D341Med (cell line): ENCODE results near the gene ERC1.
A peak's percentile ranks its signal among the peaks of the same experiment; 100 is the strongest.
"Not testable (repeated sequence)": the region's sequence is repeated elsewhere in the genome, so short reads cannot be mapped to it uniquely, and the experiment has no call there.

ENCODE experiments used
- DNase-seq: peaks from one replicate; pipeline ENCODE4 v3.0.0; 2012; ENCODE audit warnings: low spot score

Gene ERC1

GRCh38 chr12:1030779-1031178 is 39.8 kb downstream of the ERC1 start:
- no peak for DNase-seq

- no peak for DNase-seq
Observed at GRCh38 chr12:1034243-1034642, 43.2 kb downstream of the ERC1 start.

- peak; percentile 52 for DNase-seq
Observed at GRCh38 chr12:1034751-1035457, 43.9 kb downstream of the ERC1 start.

DNA sequence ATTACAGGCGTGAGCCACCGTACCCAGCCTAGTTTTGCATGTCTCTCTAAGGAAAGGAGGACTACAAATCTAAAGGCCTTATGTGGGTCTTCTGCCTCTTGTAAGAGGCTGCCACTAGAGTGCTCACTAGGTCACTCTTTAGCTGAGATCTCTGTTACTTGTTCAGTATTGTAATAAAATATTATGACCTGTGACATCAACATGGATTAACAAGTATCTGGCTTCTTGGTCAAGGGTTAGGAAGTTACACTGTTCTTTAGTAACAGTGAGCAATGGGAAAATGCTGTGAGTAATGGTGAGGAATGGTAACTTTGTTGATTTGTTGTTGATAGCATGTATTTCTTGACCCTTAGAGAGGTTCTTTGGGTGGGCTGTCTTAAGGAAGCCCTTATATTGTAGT is 50.5 kb downstream of the ERC1 start:
- DNase-seq, result no peak

- DNase-seq, result no peak
Observed at GRCh38 chr12:1044199-1044598, 53.2 kb downstream of the ERC1 start.

GRCh38 chr12:1044696-1045095 is 53.7 kb downstream of the ERC1 start:
- DNase-seq, result no peak

- no peak for DNase-seq
Observed at GRCh38 chr12:1046727-1047126, 55.7 kb downstream of the ERC1 start.

GRCh38 chr12:1047898-1048660 is 57.1 kb downstream of the ERC1 start:
- peak; percentile 76 for DNase-seq

DNA sequence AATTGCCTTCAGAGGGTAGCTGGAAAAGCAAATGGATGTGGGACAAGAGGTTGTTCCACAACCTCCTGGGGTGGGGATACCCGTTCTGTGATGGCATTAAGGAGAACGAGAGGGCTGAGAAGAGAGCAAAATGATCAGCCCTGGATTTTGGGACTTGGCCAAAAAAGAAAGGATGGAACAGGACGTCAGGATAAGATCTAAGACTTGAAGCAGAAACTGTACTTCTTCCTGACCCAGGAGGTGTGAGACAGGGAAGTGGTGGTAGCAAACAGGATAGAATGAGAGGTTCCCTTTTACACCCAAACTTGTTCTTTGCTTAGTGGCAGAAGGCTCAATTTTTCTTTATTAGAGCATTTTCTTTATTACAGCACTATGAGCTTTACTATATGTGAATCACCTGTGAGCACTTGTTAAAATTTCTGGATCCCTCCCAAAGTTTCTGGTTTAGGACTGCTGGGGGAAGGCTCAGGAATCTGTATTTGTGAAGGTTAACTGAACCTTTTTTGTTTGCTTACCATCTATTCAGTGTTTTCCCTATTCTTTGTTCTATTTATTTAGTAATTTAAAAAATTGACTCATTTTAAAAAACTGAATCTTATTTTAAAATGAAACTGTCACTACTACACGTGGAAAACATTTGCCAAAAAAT is 59.2 kb downstream of the ERC1 start:
- DNase-seq, result no peak

DNA sequence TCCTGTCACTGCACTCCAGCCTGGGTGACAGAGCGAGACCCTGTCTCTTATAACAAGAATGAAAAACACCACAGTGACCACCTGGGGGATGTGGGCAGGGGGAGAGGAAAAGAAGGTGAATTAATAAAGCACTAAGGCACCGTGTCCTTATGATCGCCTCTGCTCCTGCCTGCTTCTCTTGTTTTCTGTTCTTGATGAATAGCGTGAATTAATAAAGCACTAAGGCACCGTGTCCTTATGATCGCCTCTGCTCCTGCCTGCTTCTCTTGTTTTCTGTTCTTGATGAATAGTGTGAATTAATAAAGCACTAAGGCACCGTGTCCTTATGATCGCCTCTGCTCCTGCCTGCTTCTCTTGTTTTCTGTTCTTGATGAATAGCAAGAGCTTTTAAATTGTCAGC is 60.6 kb downstream of the ERC1 start:
- DNase-seq, result not testable (repeated sequence)

DNA sequence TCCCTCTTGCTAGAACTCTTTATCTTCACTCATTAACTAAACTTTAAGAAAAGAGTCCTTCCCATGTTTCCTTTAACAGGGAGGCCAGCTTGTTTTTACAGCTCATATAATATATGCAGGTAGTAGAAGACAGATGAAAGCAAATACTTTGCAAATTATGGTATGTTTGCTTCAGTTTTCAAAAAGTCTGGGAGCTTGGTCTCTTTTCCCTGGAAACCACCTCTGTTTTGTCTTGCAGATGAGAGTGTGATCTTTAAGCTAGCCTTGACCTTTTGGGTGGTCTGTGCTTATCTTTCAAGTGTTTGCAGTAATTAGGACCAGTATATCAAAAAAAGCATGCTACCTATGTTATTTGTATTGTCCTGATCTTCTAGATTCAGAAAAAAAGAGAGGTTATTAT is 62.7 kb downstream of the ERC1 start:
- no peak for DNase-seq

DNA sequence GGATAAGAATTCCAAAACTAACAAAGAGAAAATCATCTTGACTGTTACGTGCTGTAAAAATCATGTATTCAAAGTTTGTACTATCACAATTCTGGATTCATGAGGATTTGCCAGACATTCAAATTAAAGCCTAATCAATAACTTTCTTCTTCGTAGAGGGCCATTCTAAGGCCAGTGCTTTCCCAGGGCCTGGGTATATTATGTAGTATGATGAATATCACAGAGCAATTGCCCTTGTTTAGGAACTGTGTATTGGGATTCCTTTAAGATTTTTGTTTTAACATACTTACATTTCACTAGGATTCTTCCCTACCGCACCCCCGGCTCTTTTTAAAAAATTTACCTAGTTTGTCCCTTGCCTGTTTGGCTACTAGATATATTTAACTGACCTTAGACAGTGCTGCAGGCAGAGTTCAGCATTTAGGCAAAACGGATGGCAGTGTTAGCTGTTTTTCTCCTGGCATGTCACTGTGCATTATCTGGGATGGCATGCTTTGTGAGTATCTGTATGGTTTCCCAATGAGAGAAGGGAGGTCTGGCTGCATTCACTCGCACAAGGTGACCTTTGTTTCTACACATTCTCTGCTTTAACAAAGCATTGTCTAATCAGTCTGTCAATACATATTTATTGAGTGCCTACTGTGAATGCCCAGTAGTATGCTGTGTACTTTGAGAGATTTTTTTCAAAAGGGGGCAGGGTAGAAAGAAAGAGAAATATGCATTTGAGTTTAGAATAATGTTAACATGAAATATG is 63.3 kb downstream of the ERC1 start:
- DNase-seq, result no peak

DNA sequence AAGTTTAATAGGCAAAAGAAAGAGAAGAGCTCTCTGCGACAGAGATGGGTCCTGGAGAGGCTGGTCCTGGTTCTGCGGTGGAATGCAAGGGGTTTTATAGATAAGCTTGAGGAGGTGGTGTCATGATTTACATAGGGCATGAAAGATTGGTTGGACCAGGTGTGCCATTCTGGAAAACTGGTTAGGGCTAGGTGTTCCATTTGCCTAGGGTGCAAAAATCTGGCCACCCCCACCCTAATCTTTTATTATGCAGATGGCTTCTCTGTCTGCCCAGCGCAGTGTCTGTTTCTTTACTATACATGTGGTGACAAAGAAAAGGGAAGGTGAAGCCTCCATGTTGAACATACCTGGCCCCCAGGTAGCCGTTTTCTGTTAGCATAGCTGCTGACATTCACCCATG is 65.4 kb downstream of the ERC1 start:
- no peak for DNase-seq

DNA sequence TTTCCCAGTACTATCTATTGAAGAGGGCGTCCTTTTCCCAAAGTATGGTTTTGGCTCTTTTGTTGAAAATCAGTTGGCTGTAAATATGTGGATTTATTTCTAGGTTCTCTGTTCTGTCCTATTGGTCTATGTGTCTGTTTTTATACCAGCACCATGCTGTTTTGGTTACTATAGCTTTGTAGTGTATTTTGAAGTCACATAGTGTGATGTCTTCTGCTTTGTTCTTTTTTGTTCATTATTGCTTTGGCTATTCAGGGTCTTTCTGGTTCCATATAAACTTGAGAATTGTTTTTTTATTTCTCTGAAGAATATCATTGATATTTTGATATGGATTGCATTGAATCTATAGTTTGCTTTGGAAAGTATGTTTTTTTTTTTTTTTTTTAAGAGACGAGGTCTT is 67.4 kb downstream of the ERC1 start:
- DNase-seq, result no peak

DNA sequence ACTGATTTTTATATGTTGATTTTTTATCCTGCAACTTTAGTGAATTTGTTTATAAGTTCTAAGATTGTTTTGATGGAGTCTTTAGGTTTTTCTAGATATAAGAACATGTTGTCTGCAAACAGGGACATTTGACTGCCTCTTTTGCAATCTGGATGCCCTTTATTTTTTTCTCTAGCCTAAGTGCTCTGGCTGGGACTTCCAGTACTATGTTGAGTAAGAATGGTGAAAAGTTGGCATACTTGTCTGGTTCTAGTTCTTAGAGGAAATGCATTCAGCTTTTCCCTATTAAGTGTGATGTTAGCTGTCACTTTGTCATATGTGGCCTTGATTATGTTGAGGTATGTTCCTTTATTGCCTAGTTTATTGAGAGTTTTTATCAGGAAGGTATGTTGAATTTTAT is 68.1 kb downstream of the ERC1 start:
- DNase-seq, result no peak

DNA sequence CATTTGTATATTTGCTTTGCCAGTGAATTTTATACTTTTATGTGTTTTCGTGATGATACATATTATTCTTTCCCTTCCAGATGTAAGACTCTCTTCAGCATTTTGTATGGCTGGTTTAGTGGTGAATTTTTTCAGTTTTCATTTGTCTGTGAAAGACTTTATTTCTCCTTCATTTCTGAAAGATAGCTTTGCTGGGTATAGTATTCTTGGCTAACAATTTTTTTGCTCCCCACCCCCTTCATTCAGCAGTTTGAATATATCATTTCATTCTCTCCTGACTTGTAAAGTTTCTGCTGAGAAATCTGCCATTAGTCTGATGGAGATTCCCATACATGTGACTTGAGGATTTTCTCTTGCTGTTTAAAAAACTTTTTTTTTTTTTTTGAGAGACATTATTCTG is 72.8 kb downstream of the ERC1 start:
- no peak for DNase-seq

DNA sequence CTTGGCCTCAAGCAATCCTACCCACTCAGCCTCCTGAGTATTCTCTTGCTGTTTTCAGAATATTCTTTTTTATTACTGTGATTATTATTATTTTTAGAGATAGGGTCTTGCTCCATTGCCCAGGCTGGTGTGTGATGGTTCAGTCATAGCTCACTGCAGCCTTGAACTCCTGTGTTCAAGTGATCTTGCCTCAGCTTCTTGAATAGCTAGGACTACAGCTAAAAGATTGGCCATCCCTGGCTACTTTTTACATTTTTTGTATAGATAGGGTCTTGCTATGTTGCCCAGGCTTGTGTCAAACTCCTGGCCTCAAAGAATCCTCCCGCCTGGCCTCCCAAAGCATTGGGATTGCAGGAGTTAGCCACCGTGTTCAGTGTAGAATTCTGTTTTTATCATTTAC is 73.3 kb downstream of the ERC1 start:
- DNase-seq, result no peak

DNA sequence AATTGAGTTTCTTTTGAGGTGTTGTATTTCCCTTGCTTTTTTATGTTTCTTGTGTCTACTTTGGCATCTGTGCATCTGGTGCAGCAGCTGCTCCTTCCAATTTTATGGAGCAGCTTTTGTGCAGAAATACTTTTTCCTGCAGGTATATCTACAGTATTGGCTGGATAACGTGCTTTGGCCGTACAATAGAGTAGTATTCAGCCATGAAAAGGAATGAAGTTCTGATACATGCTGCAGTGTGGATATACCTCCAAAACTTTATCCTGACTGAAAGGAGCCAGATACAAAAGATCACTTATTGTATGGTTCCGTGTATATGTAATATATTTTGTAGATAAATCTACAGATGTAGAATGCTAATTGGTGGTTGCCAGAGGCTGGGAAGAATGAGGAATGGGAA is 74.6 kb downstream of the ERC1 start:
- no peak for DNase-seq

GRCh38 chr12:1069846-1070245 is 78.8 kb downstream of the ERC1 start:
- DNase-seq, result no peak

GRCh38 chr12:1071182-1071581 is 80.2 kb downstream of the ERC1 start:
- DNase-seq, result no peak

- no peak for DNase-seq
Observed at GRCh38 chr12:1073652-1074051, 82.6 kb downstream of the ERC1 start.

DNA sequence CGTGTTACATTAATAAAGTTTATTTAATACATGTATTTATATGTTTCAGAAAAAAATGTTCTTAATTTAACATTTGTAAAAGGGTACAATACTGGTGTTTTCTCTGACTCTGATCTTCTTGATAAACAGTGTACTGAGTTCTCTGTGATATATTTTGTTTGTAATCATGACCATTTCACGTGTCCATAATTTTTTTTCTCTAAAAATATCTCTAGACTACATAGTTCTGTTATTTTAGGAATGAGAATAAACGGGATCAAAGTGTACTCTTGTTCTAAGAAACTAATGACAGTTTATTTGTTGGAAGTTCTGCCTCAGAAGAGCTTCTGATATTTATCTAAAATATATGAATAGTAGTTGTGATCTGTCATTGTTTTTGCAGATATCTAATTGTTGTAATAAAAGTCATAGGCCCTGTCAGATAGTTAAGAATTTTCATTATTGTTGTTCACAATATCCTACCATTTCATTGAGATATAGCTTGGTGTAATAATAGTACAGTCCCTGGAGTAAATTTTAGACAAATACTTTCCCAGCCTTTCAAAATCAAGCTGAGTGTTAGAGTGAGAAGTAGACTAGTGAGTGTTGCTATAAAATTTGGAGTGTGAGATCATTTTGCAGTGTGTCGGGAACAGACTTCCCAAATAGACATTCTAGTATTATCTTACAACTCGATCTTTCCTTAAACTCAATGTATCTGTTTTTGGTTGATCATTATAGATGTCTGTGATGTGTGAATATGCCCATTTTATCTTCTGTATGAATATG is 86.2 kb downstream of the ERC1 start:
- no peak for DNase-seq
